ENCODE measurements around the gene COMMD9.

Gene COMMD9

GRCh38 chr11:36257351-36257750 is 31.9 kb downstream of the COMMD9 start:
- DNase-seq (ENCODE audit: low read depth): no peak

DNA sequence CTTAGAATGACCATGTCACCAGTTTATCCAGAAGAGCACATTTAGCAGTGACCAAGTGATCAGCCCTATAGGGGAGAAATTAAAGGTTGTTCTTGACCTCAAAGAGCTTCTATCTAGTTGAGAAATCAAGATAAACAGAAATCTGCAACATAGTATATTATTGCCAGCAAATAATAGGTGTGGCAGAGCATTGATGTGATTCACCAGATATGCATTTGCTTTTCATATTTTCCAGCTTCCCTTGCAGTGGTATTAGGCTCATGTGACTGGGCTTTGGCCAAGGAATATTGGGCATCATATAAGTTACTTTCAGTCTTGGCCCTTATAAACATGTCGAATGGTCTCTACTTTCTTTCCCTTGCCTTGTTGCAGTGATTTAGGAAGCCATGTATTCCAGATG is 34.5 kb downstream of the COMMD9 start:
- DNase-seq (ENCODE audit: low read depth): no peak

GRCh38 chr11:36253238-36253637 is 36.0 kb downstream of the COMMD9 start:
- no peak for DNase-seq (ENCODE audit: low read depth)

DNA sequence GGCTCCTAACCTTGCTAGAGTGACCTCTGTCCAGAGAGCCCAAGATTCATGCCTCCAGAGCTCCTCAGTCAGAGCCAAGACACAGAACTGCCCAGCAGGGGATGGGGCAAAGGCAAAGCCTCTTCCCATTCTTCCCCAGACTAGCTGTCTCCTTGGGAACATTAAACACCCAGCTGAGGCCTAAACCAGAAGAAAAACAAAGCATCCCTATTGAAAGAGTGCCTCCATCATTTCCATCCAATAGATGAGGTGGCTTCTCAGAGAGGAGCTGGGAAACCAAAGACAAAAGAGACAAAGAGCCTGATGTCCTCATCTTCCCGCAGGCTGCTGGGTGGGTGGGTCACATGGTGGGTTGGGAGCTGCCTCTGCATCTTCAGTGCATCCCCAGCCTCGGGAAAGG is 37.4 kb downstream of the COMMD9 start:
- no peak for DNase-seq (ENCODE audit: low read depth)

DNA sequence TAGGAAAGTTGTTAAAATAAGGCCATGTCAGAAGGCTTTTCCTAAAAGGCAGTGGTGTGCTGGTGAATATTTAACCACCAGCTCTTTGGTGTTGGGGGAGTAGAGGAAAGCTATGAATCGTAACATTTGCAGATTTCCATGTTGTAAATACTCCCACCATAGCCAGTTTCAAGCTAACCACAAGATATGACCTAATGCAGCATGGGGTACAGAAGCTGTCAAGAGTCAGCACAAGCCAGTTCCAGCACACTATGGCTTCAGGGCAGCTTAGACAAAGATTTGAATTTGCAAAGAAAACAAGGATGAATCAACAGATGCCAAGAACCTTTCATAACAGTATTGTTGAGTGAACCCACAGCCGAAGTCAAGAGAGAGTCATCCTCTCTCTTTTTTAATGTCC is 40.0 kb downstream of the COMMD9 start:
- DNase-seq (ENCODE audit: low read depth): no peak

- DNase-seq (ENCODE audit: low read depth): no peak
Measured at GRCh38 chr11:36248436-36248835, 40.8 kb downstream of the COMMD9 start.

DNA sequence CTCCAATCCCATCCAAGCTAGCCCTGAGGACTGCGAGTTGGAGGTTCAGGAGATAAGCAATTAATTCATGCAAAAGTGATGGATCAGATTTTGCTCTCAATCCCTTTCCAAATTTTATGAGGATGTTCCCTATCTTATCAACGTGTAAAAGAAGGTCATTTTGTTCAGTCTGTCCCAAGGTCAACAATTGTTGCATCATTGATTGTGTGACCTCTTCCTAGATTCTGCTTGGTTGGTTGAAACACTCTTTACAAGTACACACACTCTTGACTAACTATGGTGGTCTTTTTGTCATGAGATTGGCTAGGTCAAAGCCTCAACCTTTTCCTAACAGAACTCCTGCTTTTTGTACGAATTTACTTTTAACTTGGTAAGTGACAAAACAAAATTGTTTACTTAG is 41.7 kb downstream of the COMMD9 start:
- DNase-seq (ENCODE audit: low read depth): no peak

- DNase-seq (ENCODE audit: low read depth): no peak
Measured at GRCh38 chr11:36243641-36244040, 45.6 kb downstream of the COMMD9 start.

- DNase-seq (ENCODE audit: low read depth): no peak
Measured at GRCh38 chr11:36241497-36241896, 47.7 kb downstream of the COMMD9 start.

- no peak for DNase-seq (ENCODE audit: low read depth)
Measured at GRCh38 chr11:36240801-36241200, 48.4 kb downstream of the COMMD9 start.

GRCh38 chr11:36240173-36240572 is 49.1 kb downstream of the COMMD9 start:
- no peak for DNase-seq (ENCODE audit: low read depth)

DNA sequence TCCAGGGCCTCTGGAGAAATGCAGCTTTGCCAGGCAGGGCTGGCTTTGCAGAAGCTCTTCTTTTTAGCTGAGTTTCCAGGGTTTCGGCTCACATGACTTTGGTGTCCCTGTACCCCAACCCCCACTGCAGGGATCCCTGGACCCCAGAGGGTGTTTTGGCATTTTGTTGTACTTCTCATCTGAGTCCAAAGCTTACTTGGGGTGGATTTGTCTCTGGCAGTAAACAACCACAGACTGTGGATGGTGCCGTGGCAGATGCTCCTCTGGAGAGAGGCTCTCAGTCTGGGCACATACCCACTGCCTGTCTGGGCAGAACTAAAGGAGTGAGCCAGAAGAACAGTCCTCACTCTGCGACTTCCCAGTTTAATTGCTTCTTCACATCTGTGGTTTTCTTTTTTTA is 49.6 kb downstream of the COMMD9 start:
- DNase-seq (ENCODE audit: low read depth): no peak

GRCh38 chr11:36238881-36239280 is 50.3 kb downstream of the COMMD9 start:
- no peak for DNase-seq (ENCODE audit: low read depth)

DNA sequence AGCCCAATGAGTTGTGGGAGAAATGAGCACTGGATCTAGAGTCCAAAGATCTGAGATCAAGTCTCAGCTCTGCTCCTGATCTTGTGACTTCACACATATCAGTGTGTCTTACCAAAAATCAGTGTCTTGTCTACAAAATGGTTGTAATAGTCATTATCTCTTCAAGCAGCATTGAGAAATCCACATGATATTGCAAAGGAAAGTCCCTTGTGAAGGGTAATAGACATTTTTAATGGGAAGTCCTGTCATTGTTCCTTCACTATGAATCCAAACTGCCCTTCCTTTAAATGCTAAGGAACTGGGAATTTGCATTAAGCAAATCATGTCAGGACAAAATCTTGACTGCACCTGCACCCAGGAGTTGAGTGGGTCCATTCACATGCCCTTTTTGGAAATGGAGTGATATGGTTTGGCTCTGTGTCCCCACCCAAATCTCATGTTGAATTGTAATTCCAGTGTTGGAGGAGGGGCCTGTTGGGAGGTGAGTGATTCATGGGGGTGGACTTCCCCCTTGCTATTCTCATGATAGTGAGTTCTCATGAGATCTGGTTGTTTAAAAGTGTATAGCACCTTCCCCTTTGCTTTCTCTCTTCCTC is 51.1 kb downstream of the COMMD9 start:
- DNase-seq (ENCODE audit: low read depth): no peak

- no peak for DNase-seq (ENCODE audit: low read depth)
Measured at GRCh38 chr11:36237391-36237790, 51.8 kb downstream of the COMMD9 start.

DNA sequence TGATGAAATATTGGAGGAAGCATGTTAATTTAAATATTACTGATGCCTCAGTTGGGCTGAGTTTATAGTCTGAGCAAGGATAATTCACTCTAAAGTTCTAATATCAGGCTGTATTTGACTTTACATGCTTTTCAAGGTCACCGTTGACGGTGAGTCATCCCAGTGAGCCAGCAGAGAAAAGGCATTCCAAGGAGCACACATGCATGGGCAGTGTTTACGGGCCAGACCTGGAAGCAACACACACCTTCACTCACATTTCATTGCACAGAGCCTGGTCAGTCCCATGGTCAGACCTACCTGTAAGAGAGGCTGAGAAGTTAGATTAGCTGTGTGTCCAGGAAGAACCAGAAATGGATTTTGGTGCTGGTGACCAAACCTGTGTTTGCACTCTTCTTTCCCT is 53.5 kb downstream of the COMMD9 start:
- no peak for DNase-seq (ENCODE audit: low read depth)

DNA sequence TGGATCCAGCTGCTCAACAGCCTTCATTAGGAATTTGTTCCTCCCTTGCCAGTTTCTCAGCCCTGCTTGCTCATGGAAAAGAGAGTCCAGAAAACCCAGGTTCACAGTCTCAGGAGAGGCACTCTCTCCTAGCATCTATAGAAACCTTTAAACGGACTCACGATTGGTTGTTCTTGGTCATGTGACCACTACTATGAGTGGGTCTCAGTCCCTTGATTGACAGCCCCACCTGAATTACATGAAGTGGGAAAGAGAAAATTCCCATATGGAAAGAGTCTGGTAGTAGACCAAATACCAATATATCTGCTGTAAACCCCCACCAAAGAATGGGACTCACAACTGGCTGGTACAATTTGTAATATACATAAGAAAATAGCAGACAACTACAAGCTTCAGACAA is 54.4 kb downstream of the COMMD9 start:
- DNase-seq (ENCODE audit: low read depth): no peak

DNA sequence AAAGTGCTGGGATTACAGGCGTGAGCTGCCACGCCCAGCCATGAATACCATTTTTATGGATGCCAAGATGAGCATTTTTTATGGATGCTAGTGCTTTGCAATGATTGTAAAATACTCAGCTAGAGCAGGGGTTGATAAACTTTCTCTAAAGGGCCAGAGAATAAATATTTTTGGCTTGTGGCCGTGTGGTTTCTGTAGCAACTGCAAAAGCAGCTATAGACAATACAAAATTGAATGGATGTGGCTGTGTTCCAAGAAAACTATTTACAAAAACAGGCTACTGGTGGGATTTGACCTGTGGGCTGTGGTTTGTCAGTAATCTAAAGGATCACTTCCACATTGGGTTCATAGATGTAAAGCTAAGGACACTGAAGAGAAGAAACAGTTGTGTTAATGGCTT is 56.0 kb downstream of the COMMD9 start:
- DNase-seq (ENCODE audit: low read depth): no peak

GRCh38 chr11:36230779-36231699 is 58.2 kb downstream of the COMMD9 start:
- DNase-seq (ENCODE audit: low read depth): no peak

- no peak for DNase-seq (ENCODE audit: low read depth)
Measured at GRCh38 chr11:36229091-36229705, 60.0 kb downstream of the COMMD9 start.

DNA sequence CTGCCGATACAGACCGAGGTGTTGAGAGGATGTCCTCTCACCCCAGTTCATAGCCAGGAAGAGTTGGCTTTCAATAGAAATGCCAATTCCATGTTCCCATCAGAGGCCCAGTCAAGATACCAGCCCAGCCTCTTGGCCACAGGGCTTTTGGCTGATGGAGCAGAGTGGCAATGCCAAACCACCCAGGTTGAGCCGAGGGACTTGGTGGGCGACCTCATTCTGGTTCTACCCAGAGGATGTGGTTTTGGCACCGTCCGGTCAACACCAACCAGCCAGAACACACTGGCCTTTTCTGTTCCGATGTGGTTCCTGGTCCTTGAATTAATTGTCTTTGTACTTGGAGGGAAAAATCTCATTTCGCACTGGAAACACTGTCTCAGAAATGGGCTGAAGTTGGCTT is 60.5 kb downstream of the COMMD9 start:
- DNase-seq (ENCODE audit: low read depth): no peak

DNA sequence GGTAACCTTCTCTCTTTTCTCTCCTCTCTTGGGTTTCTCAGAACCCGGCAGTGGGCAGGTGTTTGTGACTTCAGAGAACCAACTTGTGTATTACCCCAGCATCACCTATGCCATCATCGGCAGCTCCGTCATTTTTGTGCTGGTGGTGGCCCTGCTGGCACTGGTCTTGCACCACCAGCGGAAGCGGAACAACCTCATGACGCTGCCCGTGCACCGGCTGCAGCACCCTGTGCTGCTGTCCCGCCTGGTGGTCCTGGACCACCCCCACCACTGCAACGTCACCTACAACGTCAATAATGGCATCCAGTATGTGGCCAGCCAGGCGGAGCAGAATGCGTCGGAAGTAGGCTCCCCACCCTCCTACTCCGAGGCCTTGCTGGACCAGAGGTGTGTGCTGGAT is 62.2 kb downstream of the COMMD9 start:
- no peak for DNase-seq (ENCODE audit: low read depth)

- DNase-seq (ENCODE audit: low read depth): no peak
Measured at GRCh38 chr11:36224209-36224882, 64.9 kb downstream of the COMMD9 start.

Data from activated T-cell treated with anti-CD3 and anti-CD28 coated beads for 48 hours (primary cell).